HG03196 (cell line): ENCODE measurements around the gene TFRC.
"Not testable (repeated sequence)": the region's sequence is repeated elsewhere in the genome, so short reads cannot be mapped to it uniquely, and the experiment has no call there.

Experiments
- ATAC-seq: cut with Tn5 transposase; IDR thresholded peaks from one replicate; pipeline ENCODE4 v1.9.1; 2021; ENCODE audit not compliant: unreplicated experiment

Gene TFRC

DNA sequence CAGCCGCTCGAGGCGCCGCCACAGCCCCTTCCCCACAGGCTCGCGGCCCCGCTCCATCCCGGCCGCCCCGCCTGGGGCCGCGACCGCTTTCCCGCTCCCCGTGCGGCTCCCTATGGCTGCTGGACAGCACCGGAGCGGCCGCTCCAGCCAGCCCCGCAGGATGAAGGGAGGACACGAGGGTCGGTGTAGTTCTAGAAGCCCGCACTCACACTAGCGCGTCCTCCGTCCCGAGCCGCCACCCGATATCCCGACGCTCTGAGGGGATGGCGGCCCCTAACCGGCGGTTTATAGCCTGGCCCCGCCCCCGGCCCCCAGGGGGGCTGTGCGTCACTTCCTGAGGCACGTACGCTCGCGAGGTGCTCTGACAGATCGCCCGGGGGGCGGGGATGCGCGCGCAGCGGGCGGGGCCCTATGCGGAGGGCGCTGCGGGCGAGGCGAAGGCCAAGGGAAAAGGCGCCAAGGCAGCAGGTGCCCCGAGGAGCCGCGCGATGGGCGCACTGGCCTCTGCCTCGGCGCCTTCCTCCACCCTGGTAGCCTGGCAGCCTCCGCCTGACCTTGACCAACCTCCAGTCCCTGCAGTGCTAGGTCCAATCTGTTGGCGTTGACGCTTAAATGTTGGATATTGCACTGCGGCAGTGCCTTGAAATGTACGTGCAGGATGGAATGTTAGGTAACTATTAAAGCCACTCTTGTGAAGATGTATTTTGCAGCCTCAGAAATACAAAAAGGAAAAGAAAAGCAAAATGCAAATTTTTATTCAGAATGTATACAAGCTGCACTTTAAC lies at the start of gene TFRC:
TSS of gene TFRC (minus strand) at position 257 of the 785 bp plus-strand sequence. CDS start 4,991 bp downstream, outside the sequence.
- ATAC-seq = peak; percentile 94

DNA sequence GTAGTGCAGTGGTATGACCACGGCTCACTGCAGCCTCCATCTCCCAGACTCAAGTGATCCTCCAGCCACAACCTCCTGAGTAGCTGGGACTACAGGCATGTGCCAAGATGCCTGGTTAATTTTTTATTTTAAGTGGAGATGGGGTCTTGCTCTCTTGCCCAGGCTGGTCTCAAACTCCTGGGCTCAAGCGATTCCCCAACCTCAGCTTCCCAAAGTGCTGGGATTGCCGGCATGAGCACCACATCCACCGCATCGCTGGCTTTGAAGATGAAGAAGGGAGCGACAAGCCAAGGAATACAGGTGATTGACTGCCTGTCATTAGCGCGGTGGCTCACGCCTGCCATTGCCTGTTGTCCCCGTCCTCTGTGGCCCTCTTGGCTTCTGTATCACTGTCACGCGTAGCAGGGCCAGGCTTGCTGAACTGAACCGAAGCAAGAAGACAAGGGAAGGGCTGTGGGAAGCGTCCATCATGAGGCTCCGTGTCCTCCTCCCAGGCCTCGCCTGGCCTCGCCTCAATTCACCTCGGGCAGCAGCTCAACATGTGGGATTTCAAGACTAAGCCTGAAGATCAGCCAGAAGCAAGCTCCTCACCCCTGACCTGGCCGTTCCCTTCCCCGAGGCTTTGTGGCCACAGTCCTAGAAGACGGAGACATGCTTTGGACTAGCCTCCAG lies 46.4 kb upstream of the TFRC start:
- no peak for ATAC-seq

GRCh38 chr3:196127308-196128040 lies 45.6 kb upstream of the TFRC start:
- no peak for ATAC-seq

DNA sequence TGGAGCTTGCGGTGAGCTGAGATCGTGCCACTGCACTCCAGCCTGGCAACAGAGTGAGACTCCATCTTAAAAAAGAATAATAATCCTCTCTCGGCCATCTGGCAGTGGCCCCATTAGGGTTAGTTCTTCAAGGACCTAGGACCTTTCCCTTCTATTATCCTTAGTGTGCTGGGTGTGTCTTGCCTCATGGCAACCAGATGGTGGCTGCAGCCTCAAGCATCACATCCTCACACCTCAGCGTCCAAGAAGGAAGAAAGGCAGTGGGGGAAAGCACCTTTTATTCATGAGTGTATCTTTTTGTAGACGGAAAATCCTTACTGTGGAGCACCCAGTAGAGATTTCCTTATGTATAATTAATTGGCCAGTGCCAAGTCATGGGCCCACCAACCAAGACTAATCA lies 42.7 kb upstream of the TFRC start:
- no peak for ATAC-seq

DNA sequence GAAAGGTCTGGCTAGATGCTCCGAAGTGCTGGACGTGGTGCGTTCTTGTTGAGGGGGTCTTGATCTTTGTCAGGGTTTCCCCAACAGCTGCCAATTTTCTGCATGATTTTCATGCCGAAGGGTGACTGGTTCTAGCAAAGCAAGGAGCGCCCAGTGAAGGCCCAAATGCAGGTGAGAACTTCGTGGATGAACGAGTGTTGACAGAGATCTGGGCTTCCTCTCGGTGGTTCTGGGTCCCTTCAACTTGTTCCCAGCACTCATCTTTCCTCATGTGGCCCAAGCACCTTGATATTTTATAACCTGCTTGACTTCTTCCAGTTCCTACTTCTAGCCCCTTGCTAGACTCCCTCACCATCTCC lies 40.8 kb upstream of the TFRC start:
- no peak for ATAC-seq

GRCh38 chr3:196122021-196122687 lies 40.3 kb upstream of the TFRC start:
- no peak for ATAC-seq

DNA sequence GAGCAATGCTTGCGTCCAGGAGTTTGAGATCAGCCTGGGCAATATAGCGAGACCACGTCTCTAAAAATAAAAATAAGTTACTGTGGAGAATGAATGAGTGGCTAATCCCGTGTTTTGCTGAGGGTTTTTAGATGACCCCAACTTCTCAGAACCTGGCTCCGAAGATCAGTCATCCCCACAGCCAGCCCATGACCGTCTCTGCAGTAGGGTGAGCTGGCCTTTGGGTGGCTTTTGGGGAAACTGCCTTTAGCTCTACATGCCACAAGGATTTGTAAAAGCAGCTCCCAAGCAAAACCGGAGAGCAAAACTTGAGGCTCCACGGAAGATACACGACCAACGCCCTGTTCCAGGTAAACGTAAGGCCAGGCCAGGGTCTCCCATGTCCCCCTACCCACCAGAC lies 39.2 kb upstream of the TFRC start:
- ATAC-seq = no peak

DNA sequence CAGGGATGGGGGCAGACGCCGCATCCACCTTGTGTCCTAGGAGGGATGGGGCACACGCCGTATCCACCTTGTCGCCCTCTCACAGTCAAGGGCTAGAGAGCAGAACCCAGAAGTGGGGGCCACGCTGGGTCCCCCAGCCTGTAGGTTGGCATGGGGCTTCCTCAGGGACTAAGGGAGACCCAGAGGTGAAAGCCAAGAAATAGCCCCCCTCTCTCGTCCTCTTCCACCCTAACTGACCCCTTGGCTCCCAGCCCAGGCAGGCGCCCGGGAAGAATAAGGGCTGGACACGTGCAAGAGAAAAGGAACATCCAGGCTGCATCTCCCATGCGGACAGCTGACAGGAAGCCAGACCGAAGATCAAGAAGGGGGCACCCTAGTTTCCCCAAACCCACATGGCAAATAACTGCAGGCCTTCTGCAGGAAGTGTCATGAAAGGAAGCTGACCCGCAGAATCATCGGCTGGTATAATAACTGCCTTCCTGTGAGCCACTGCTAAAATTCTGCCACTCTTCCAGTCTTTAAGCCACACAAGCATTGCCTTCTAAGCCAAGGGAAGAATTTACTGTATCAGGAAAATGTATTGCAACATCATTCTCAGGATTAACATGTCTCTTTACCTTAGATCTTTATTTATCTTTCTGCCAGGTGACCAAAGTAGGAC lies 38.5 kb upstream of the TFRC start:
- no peak for ATAC-seq

DNA sequence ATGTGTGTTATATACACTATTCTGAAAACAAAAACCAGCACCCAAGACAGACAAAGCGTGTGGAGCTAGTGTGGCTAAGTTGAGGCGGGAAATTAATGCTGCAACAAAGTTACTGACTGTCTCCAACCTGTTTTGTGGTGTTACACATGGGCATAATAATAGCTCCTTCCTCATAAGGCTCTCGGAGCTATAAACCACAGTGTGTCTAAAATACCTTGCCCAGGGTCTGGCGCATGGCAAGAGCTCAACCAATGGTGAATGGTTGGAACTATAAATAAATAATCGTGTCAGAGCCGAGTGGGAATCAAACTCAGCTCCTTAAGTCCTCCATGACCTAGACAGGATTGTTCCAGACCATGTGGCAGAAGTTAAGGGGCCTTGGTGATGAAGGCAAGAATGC lies 35.9 kb upstream of the TFRC start:
- ATAC-seq = no peak

DNA sequence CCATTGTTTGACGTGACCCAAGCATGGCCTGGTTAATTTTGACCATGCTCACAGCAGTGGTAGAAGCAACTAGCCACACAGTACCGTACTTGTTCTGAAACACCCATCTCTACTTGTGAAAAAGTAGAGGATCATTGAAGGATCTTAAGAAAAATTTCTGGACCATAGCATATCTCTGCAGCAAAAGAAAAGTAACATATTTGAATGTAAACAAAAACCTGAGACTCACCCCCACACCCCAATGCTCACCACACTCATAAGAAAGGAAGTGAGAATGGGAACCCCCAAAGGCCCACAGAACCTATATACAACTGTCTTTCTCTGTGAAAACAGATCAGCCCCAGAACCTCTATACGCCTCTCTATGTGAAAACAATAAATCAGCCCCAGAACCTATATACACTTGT lies 33.8 kb upstream of the TFRC start:
- peak; percentile 58 for ATAC-seq

- no peak for ATAC-seq
These were observed 30.1 kb upstream of the TFRC start for GRCh38 chr3:196111939-196112386.

- ATAC-seq = no peak
These were observed 26.3 kb upstream of the TFRC start for GRCh38 chr3:196108075-196108743.

DNA sequence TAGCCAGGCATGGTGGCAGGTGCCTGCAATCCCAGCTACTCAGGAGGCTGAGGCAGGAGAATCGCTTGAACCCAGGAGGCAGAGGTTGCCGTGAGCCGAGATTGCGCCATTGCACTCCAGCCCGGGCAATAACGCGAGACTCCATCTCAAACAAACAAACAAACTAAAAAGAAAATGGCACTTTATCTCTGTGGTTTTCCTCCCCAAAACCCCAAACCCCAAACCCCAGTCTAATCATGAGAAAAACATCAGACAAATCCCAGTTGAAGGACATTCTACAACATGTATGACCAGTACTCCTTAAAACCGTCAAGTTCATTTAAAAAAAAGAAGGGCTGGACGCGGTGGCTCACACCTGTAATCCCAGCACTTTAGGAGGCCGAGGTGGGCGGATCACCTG lies 22.8 kb upstream of the TFRC start:
- not testable (repeated sequence) for ATAC-seq

DNA sequence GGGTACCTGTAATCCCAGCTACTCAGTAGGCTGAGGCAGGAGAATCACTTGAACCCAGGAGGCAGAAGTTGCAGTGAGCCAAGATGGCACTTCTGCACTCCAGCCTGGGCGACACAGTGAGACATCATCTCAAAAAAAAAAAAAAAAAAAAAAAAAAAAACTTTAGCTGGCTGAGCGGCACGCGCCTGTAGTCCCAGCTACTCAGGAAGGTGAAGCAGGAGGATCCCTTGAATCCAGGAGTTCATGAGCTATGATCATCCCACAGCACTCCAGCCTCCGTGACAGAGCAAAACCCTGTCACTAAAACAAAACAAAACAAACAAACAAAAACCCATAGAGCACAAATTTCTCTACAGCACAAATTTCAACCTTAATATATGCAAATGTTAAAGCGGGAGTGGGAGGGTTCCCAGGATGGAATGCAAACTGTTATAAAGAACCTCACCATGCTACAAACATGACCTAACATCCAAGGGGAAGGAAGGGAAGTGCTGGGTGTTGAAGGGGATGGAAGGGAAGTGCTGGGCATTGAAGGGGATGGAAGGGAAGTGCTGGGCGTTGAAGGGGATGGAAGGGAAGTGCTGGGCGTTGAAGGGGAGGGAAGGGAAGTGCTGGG lies 16.6 kb upstream of the TFRC start:
- ATAC-seq = not testable (repeated sequence)

DNA sequence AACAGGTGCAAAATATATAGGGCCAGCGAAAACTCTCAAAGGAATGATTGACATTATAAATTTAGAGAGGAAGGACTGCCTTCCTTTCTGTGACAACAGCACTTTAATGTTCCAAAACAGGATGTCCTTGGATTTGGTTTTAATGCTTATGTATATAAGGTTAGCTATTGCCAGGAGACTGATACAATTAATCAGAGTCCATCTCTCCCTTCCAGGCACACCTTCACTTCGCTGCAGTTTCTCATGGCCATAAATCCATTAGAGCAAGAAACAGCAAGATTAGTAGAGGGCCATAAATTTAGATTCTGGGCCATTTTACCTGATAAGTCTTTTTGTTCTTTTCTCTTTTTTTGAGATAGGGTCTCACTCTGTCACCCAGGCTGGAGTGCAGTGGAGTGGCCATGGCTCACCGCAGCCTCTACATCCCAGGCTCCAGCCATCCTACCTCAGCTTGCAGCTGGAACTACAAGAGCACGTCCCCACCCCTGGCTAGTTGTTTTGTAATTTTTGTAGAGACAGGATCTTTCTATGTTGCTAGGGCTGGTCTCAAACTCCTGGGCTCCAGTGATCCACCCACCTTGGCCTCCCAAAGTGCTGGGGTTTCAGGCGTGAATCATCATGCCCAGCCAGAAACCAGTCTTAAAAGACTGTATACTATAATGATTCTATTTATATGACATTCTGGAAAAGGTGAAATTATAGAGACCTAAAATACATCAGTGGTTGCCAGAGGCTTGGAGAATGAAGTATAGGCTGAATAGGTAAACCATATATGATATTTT lies 15.7 kb upstream of the TFRC start:
- no peak for ATAC-seq

GRCh38 chr3:196096382-196096953 lies 14.6 kb upstream of the TFRC start:
- ATAC-seq = peak; percentile 91

GRCh38 chr3:196093317-196094111 lies 11.6 kb upstream of the TFRC start:
- ATAC-seq = no peak

GRCh38 chr3:196087906-196088305 lies 6.0 kb upstream of the TFRC start:
- ATAC-seq = no peak
